Kidney epithelial cell (primary cell): ENCODE data around the gene COL16A1. TPM values are rescaled to one million over a fixed set of nuclear protein-coding genes. Genes with fewer than 3 reads are reported as not detected.
A peak's percentile ranks its signal among the peaks of the same experiment; 100 is the strongest.

ENCODE experiments used
- DNase-seq: peaks from one replicate; pipeline ENCODE4 v3.0.0-alpha.2; 2010; ENCODE audit warnings: low read depth
- H3K27me3 ChIP-seq: 2 replicates; pipeline ENCODE4 v1.6.0; 2011; ENCODE audit warnings: low read length; ENCODE audit not compliant: control insufficient read depth, insufficient read depth
- H3K36me3 ChIP-seq: 2 replicates; pipeline ENCODE4 v1.5.1; 2011; ENCODE audit warnings: low read length; ENCODE audit not compliant: control insufficient read depth, insufficient read depth
- H3K4me3 ChIP-seq: 2 replicates; pipeline ENCODE4 v1.5.1; 2011; ENCODE audit warnings: low read depth, mild to moderate bottlenecking, control low read depth, low read length
- CTCF ChIP-seq: IDR thresholded peaks from 2 replicates; pipeline ENCODE4 v1.5.1; 2011; ENCODE audit warnings: mild to moderate bottlenecking, moderate library complexity, low read length, control low read depth, inconsistent platforms; ENCODE audit not compliant: insufficient read depth, poor library complexity, severe bottlenecking
- total RNA-seq: library from RNA; depleted of rRNA; stranded (reverse); fragments of >200 nt; gene quantifications from 2 replicates; pipeline ENCODE4 v1.2.3, GENCODE V29; 2015

COL16A1 gene
- total RNA-seq, 1 donor from 2014 or later: 9.2 TPM

- no peak for TF ChIP-seq CTCF
- H3K4me3 ChIP-seq: no peak overlapping the region
- no peaks in the 10 kb centered on the region for H3K27me3 ChIP-seq
- no peaks in the 10 kb centered on the region for H3K36me3 ChIP-seq
- DNase-seq: no peak
These were observed 18.0 kb downstream of the COL16A1 start for GRCh38 chr1:31685795-31686194.

DNA sequence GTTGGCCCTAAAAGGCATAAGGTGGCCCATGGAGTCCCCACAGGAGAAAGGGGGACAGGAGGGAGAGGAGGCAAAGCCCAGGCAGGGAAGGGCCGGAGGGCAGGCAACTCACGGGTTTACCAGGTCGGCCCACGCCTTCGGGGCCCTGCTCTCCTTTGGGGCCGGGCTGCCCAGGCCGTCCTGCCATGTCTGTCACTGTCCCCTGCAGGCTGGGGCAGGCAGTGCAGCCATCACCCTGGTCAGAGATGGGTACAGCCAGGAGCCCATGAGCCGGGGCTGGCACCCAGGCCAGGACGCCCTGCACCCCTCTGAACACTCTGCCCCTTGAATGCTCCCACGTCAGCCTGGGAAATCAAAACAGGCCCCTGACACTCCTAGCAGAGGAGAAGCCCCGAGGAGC is 19.8 kb downstream of the COL16A1 start:
- TF ChIP-seq CTCF: peak; percentile 46

DNA sequence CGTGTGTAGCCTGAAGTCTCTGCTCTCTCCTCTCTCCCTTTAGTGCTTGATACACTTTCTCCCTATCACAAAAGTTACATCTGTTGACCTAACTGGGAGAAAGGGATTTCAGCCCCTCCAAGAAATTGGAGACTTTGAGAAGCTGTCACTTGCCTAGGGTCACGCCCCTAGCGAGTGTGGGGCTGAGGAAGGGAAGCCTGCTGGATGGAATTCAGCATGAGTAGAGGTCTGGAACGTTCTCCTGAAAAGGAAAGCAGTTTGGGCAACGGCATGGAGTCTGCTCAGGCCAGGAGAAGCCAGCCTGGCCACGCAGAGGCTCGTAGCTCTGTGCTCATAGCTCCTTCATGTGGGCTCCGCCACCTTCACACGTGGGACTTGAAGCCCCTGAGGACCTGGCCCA is 22.4 kb downstream of the COL16A1 start:
- TF ChIP-seq CTCF: no peak
- Histone ChIP-seq H3K36me3 (no peaks in the 10 kb centered on the region), H3K27me3 (no peaks in the 10 kb centered on the region), H3K4me3 (no peak overlapping the region)
- no peak for DNase-seq

More for the DNA sequence above, 19.8 kb downstream of the COL16A1 start:
- no peaks in the 10 kb centered on the region for H3K27me3 ChIP-seq
- H3K36me3 ChIP-seq: no peaks in the 10 kb centered on the region
- DNase-seq: no peak
- no peak overlapping the region for H3K4me3 ChIP-seq

DNA sequence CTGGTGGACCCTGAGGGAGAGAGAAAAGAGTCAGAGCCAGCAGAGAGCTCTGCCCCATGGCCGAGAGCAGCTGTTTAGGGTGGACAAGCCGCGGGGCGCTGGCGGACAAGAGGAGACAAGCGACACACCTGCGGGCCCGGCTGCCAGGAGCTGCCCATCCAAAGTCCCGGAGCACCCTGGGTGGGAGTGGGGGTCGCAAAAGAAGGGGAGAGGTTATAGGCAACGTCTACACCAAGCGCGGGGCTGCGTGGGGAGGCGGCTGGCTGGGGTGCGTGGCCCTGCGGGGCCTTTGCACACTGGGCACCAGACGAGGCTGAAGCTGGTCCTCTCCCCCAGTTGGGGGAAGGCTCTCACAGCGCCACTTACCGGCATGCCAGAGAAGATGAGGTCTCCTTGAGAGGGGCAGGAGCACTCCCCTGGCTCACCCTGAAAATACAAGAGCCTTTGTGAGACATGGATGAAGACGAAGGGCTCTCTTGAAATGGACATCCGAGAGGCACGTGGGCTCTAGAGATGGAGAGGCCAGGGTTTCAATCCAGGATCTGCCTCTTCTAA is 24.1 kb downstream of the COL16A1 start:
- TF ChIP-seq CTCF: no peak
- H3K4me3 ChIP-seq: no peak overlapping the region
- no peaks in the 10 kb centered on the region for H3K36me3 ChIP-seq
- H3K27me3 ChIP-seq: no peaks in the 10 kb centered on the region
- DNase-seq: no peak

DNA sequence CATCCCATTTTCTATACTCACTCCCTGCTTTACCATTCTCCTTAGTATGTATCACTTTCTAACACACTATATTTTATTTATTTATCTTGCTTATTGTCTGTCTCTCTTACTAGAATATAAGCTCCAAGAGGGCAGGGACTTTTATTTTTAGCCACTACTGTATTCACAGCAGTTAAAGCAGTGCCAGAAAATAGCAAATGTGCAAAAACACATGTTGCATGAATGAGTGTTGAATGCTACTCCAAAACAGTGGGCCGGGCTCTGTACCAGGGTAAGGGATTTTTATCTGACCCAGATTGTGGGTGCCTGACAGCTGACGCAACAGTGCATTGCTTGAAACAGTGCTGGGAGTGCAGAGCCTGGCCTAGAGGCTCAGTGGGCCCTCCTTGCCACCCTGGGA is 24.7 kb downstream of the COL16A1 start:
- H3K27me3 ChIP-seq: no peaks in the 10 kb centered on the region
- no peak overlapping the region for H3K4me3 ChIP-seq
- DNase-seq: no peak
- H3K36me3 ChIP-seq: no peaks in the 10 kb centered on the region
- TF ChIP-seq CTCF: no peak

- Histone ChIP-seq H3K4me3 (no peak overlapping the region), H3K27me3 (no peaks in the 10 kb centered on the region), H3K36me3 (no peaks in the 10 kb centered on the region)
- no peak for TF ChIP-seq CTCF
- no peak for DNase-seq
These were observed 25.1 kb downstream of the COL16A1 start for GRCh38 chr1:31678681-31679080.
